HepG2 (cell line): ENCODE data around the gene KAZALD1. TPM values are rescaled to one million over a fixed set of nuclear protein-coding genes. Genes with fewer than 3 reads are reported as not detected.

ENCODE experiments used
- ATAC-seq: fragments of 200-7000 bp; cut with Tn5 transposase; 3 replicates; pipeline ENCODE4 v1.9.1; 2020; ENCODE audit warnings: mild to moderate bottlenecking, moderate library complexity
- BruUV-seq: library from RNA; stranded (reverse); fragments of 400-500 nt; replicated peaks from 2 replicates; lab custom pipeline; 2021; lab: Mats Ljungman, UMichigan
- CTCF ChIA-PET: fragments of 300-600 bp; formaldehyde crosslinking; extraction: SDS; loops from one replicate; lab custom pipeline; 2021; ENCODE audit warnings: low total read pairs, inconsistent platforms, low intra/inter-chr PET ratio; lab: Yijun Ruan, JAX
- POLR2A ChIA-PET: fragments of 350-600 bp; sonication (Branson Sonifier 250); formaldehyde crosslinking; loops from one replicate; lab custom pipeline; 2020; ENCODE audit warnings: antibody characterized with exemption, inconsistent platforms; lab: Yijun Ruan, JAX
- DNase-seq: peaks from one replicate; pipeline ENCODE4 v3.0.0-alpha.2; 2015; ENCODE audit warnings: low spot score
- FAIRE-seq: peaks from 3 replicates; lab custom pipeline; 2011; peaks lifted over from hg19 to GRCh38; lab: Jason Lieb, UNC
- H2AFZ ChIP-seq: one replicate; pipeline ENCODE4 v1.6.1; 2011; ENCODE audit warnings: low read length, inconsistent platforms
- H3K27ac ChIP-seq: fragments of 300-600 bp; 3 replicates; pipeline ENCODE4 v1.8.0; 2011; ENCODE audit warnings: mixed run types, mild to moderate bottlenecking, mixed read lengths, low read length, inconsistent platforms; ENCODE audit not compliant: insufficient read depth; ENCODE audit errors: extremely low read length
- H3K27me3 ChIP-seq, 2 experiments: fragments of 200-600 bp in 1 of 2; 2 replicates in 1 of 2; 3 replicates in 1 of 2; pipeline versions ENCODE4 v1.6.0 to v1.8.0; 2011; ENCODE audit warnings: low read length in 2 of 2, mild to moderate bottlenecking in 2 of 2, moderate library complexity in 2 of 2, inconsistent platforms in 1 of 2; ENCODE audit not compliant: insufficient read depth in 2 of 2, control insufficient read depth in 1 of 2
- H3K36me3 ChIP-seq, 2 experiments: fragments of 200-600 bp in 1 of 2; replicated peaks in 1 of 2; 2 replicates in 1 of 2; 3 replicates in 1 of 2; pipeline versions ENCODE4 v1.5.1 to v1.8.0; 2011; ENCODE audit warnings: low read length in 2 of 2, inconsistent platforms in 1 of 2; ENCODE audit not compliant: insufficient read depth in 2 of 2, control insufficient read depth in 1 of 2
- H3K4me1 ChIP-seq: 2 replicates; pipeline ENCODE4 v1.5.1; 2012; ENCODE audit warnings: low read length, inconsistent platforms; ENCODE audit not compliant: insufficient read depth
- H3K4me2 ChIP-seq: 2 replicates; pipeline ENCODE4 v1.6.0; 2011; ENCODE audit warnings: low read depth, low read length, inconsistent platforms
- H3K4me3 ChIP-seq, 3 experiments: fragments of 200-600 bp in 1 of 3; sonication (generic), shearing (Covaris generic) in 1 of 3; replicated peaks in 1 of 3; 2 replicates each; pipeline ENCODE4 v1.5.1; 2011 to 2016; ENCODE audit warnings: low read length in 3 of 3, inconsistent platforms in 2 of 3, low read depth in 2 of 3, mild to moderate bottlenecking in 2 of 3, control low read depth in 1 of 3, mixed read lengths in 1 of 3; ENCODE audit not compliant: insufficient read depth in 1 of 3
- H3K79me2 ChIP-seq: one replicate; pipeline ENCODE4 v1.6.1; 2011; ENCODE audit warnings: low read length, inconsistent platforms; ENCODE audit not compliant: insufficient read depth
- H3K9ac ChIP-seq: 2 replicates; pipeline ENCODE4 v1.6.0; 2011; ENCODE audit warnings: mild to moderate bottlenecking, low read depth, low read length, inconsistent platforms; ENCODE audit not compliant: insufficient read depth
- H3K9me3 ChIP-seq: 2 replicates; pipeline ENCODE4 v1.5.1; 2012; ENCODE audit warnings: mild to moderate bottlenecking, low read length
- H4K20me1 ChIP-seq: 2 replicates; pipeline ENCODE4 v1.6.0; 2011; ENCODE audit warnings: inconsistent platforms, mild to moderate bottlenecking, low read length, moderate library complexity; ENCODE audit not compliant: insufficient read depth
- AGO2 ChIP-seq: fragments of 200-400 bp; formaldehyde crosslinking; optimal IDR thresholded peaks from 2 replicates; pipeline ENCODE3; 2017; ENCODE audit warnings: mild to moderate bottlenecking, low read depth, low read length, moderate library complexity
- IRX3 ChIP-seq: sonication (generic); formaldehyde crosslinking; IDR thresholded peaks from 2 replicates; pipeline ENCODE4 v1.8.1; 2023; ENCODE audit warnings: mild to moderate bottlenecking, low read depth, missing genetic modification reagents, borderline replicate concordance
- NFATC3 ChIP-seq: sonication (generic); formaldehyde crosslinking; IDR thresholded peaks from 2 replicates; pipeline ENCODE4 v1.5.1; 2020; ENCODE audit warnings: mild to moderate bottlenecking, missing genetic modification reagents
- PHF5A ChIP-seq: IDR thresholded peaks from one replicate; pipeline ENCODE4 v1.6.1; 2018; ENCODE audit warnings: low read depth, missing genetic modification reagents; ENCODE audit not compliant: unreplicated experiment
- SMAD3 ChIP-seq: sonication (generic); formaldehyde crosslinking; IDR thresholded peaks from 2 replicates; pipeline ENCODE4 v1.4.0; 2020; ENCODE audit warnings: missing genetic modification reagents
- ZFX ChIP-seq: sonication (generic); formaldehyde crosslinking; IDR thresholded peaks from 2 replicates; pipeline ENCODE4 v1.4.0; 2020; ENCODE audit warnings: mild to moderate bottlenecking, low read depth, missing genetic modification reagents, moderate library complexity
- ZNF543 ChIP-seq: sonication (generic); formaldehyde crosslinking; IDR thresholded peaks from 2 replicates; pipeline ENCODE4 v1.4.0; 2020; ENCODE audit warnings: mild to moderate bottlenecking, missing genetic modification reagents
- ZNF781 ChIP-seq: sonication (generic); formaldehyde crosslinking; IDR thresholded peaks from 2 replicates; pipeline ENCODE4 v1.5.1; 2020; ENCODE audit warnings: borderline replicate concordance, mild to moderate bottlenecking, missing genetic modification reagents; ENCODE audit errors: not compliant biosample characterization
- WGBS: methylation state at CpG from one replicate; pipeline ENCODE4 v1.1.6; 2017; ENCODE audit warnings: low lambda C conversion rate; 5-methylcytosine and 5-hydroxymethylcytosine counted together
- in situ Hi-C: cut with HindIII; loops from 2 replicates; pipeline ENCODE4 v1.10.0; 2017; ENCODE audit warnings: low pct_unique_long_range_greater_than_20kb; ENCODE audit not compliant: extremely low pct_ligation_motif_present
- intact Hi-C: fragments of 100-400 bp; cut with micrococcal nuclease; formaldehyde crosslinking; loops from one replicate; pipeline ENCODE4 v1.10.0; 2022; ENCODE audit not compliant: unreplicated experiment
- polyA plus RNA-seq, 8 experiments: library from polyadenylated mRNA; depleted of rRNA in 3 of 8; stranded (reverse) in 7 of 8; unstranded in 1 of 8; fragments of >200 nt; fragmentation: Illumina TruSeq in 4 of 8; extraction: Trizol in 4 of 8; gene quantifications; 2 replicates each; pipeline versions ENCODE4 v1.2.1 to v1.2.3, GENCODE V29; 2011 to 2016; ENCODE audit warnings: low read depth in 4 of 8, missing spikeins in 1 of 8, mixed read lengths in 1 of 8; ENCODE audit not compliant: insufficient read depth in 1 of 8
- total RNA-seq, 5 experiments: library from RNA; depleted of rRNA; stranded (reverse); fragments of >200 nt; fragmentation: Illumina TruSeq; extraction: Trizol; gene quantifications; 2 replicates each; pipeline ENCODE4 v1.2.3, GENCODE V29; 2016; ENCODE audit warnings: low read depth in 1 of 5
- TF ChIP-seq, protein P1 (sequence below): sonication (generic); formaldehyde crosslinking; IDR thresholded peaks from 2 replicates; pipeline ENCODE4 v1.4.0; 2020; ENCODE audit warnings: missing genetic modification reagents, borderline replicate concordance
- TF ChIP-seq, protein P2 (sequence below): sonication (generic); formaldehyde crosslinking; IDR thresholded peaks from 2 replicates; pipeline ENCODE4 v1.5.1; 2020; ENCODE audit warnings: mild to moderate bottlenecking, missing genetic modification reagents, borderline replicate concordance
- TF ChIP-seq, protein P3 (sequence below): sonication (generic); formaldehyde crosslinking; IDR thresholded peaks from 2 replicates; pipeline ENCODE4 v1.4.0; 2020; ENCODE audit warnings: missing genetic modification reagents
- TF ChIP-seq, protein P4 (sequence below): IDR thresholded peaks from 2 replicates; pipeline ENCODE4 v1.6.1; 2016

Gene KAZALD1
- total and polyA plus RNA-seq, 2 of the 13 experiments (the other 11 are each of a cell fraction or from before 2014, with no cell fraction given), result 16.7 to 27.7 TPM

DNA sequence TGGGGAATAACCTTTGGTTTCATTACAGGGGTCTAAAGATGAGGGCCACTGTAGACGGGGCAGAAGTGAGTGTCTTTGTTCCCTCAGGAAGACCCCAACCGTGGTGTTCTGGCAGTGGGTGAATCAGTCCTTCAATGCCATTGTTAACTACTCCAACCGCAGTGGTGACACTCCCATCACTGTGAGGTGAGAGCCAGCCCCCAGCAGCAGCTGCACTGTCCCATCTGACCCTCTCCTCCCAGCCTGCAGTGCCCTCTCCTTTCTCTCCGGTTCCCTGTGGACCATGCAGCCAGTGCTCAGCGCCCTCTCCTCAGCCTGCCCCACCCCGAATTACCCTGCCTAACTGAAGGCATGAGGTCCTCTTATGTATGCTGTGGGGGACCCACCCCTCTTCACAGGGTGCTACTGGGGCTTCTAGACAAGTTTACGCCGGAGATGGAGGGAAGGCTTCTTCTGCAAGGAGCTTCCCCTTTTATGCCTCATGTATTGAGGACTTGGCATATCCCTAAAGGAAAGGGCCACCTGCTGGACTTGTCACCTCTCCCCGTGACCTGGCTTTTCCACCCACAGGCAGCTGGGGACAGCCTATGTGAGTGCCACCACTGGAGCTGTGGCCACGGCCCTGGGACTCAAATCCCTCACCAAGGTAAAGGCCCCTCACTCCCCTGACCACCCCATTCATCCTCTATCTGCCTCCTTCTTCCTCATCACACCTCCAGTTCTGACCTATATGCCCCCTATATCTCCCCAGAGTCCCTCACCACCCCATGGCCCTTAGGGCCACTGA, 25.7 kb upstream of the KAZALD1 start:
- ChIA-PET POLR2A (no interaction called here), CTCF (no interaction called here)
- FAIRE-seq, result no peak
- no peak for TF ChIP-seq NFATC3
- TF ChIP-seq SMAD3 (CRISPR knock-in tag), result no peak
- TF ChIP-seq ZNF781 (CRISPR knock-in tag), result no peak
- TF ChIP-seq AGO2, result no peak
- TF ChIP-seq, protein P1, sequence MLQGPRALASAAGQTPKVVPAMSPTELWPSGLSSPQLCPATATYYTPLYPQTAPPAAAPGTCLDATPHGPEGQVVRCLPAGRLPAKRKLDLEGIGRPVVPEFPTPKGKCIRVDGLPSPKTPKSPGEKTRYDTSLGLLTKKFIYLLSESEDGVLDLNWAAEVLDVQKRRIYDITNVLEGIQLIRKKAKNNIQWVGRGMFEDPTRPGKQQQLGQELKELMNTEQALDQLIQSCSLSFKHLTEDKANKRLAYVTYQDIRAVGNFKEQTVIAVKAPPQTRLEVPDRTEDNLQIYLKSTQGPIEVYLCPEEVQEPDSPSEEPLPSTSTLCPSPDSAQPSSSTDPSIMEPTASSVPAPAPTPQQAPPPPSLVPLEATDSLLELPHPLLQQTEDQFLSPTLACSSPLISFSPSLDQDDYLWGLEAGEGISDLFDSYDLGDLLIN (CRISPR knock-in tag), result no peak
- TF ChIP-seq, protein P2, sequence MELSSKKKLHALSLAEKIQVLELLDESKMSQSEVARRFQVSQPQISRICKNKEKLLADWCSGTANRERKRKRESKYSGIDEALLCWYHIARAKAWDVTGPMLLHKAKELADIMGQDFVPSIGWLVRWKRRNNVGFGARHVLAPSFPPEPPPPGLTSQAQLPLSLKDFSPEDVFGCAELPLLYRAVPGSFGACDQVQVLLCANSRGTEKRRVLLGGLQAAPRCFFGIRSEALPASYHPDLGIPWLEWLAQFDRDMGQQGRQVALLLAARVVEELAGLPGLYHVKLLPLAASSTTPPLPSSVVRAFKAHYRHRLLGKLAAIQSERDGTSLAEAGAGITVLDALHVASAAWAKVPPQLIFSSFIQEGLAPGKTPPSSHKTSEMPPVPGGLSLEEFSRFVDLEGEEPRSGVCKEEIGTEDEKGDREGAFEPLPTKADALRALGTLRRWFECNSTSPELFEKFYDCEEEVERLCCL, result no peak
- TF ChIP-seq ZNF543 (CRISPR knock-in tag), result no peak
- TF ChIP-seq IRX3, result no peak
- no peak for TF ChIP-seq PHF5A (CRISPR knock-in tag)
- TF ChIP-seq, protein P3, sequence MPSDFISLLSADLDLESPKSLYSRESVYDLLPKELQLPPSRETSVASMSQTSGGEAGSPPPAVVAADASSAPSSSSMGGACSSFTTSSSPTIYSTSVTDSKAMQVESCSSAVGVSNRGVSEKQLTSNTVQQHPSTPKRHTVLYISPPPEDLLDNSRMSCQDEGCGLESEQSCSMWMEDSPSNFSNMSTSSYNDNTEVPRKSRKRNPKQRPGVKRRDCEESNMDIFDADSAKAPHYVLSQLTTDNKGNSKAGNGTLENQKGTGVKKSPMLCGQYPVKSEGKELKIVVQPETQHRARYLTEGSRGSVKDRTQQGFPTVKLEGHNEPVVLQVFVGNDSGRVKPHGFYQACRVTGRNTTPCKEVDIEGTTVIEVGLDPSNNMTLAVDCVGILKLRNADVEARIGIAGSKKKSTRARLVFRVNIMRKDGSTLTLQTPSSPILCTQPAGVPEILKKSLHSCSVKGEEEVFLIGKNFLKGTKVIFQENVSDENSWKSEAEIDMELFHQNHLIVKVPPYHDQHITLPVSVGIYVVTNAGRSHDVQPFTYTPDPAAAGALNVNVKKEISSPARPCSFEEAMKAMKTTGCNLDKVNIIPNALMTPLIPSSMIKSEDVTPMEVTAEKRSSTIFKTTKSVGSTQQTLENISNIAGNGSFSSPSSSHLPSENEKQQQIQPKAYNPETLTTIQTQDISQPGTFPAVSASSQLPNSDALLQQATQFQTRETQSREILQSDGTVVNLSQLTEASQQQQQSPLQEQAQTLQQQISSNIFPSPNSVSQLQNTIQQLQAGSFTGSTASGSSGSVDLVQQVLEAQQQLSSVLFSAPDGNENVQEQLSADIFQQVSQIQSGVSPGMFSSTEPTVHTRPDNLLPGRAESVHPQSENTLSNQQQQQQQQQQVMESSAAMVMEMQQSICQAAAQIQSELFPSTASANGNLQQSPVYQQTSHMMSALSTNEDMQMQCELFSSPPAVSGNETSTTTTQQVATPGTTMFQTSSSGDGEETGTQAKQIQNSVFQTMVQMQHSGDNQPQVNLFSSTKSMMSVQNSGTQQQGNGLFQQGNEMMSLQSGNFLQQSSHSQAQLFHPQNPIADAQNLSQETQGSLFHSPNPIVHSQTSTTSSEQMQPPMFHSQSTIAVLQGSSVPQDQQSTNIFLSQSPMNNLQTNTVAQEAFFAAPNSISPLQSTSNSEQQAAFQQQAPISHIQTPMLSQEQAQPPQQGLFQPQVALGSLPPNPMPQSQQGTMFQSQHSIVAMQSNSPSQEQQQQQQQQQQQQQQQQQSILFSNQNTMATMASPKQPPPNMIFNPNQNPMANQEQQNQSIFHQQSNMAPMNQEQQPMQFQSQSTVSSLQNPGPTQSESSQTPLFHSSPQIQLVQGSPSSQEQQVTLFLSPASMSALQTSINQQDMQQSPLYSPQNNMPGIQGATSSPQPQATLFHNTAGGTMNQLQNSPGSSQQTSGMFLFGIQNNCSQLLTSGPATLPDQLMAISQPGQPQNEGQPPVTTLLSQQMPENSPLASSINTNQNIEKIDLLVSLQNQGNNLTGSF (CRISPR knock-in tag), result no peak
- no peak for TF ChIP-seq ZFX (CRISPR knock-in tag)
- TF ChIP-seq, protein P4, sequence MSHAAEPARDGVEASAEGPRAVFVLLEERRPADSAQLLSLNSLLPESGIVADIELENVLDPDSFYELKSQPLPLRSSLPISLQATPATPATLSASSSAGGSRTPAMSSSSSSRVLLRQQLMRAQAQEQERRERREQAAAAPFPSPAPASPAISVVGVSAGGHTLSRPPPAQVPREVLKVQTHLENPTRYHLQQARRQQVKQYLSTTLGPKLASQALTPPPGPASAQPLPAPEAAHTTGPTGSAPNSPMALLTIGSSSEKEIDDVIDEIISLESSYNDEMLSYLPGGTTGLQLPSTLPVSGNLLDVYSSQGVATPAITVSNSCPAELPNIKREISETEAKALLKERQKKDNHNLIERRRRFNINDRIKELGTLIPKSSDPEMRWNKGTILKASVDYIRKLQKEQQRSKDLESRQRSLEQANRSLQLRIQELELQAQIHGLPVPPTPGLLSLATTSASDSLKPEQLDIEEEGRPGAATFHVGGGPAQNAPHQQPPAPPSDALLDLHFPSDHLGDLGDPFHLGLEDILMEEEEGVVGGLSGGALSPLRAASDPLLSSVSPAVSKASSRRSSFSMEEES, result no peak

More for the DNA sequence above, 25.7 kb upstream of the KAZALD1 start:
- WGBS, result 90% methylated on average over 4 of the region's 10 CpGs
- ATAC-seq (no peak), DNase-seq (no peak)
- intact Hi-C loops (no loop called here), in situ Hi-C loops (no loop called here)
- no peak overlapping the region for H2AFZ ChIP-seq
- H3K4me1 ChIP-seq, result peaks cover 48% of the 10 kb centered on the region
- H3K9me3 ChIP-seq, result no peaks in the 10 kb centered on the region
- no peaks in the 10 kb centered on the region for H4K20me1 ChIP-seq
- H3K27me3 ChIP-seq, result no peaks in the 10 kb centered on the region; a peak in 1 of 5 replicates
- no peak overlapping the region for H3K4me3 ChIP-seq
- no TSS peak for BruUV-seq
- H3K4me2 ChIP-seq, result no peak overlapping the region
- H3K79me2 ChIP-seq, result no peaks in the 10 kb centered on the region
- H3K27ac ChIP-seq, result no peak overlapping the region
- no peak overlapping the region for H3K9ac ChIP-seq
- peaks cover 9 to 31% of the 10 kb centered on the region in 2 experiments; a peak in 3 of 5 replicates for H3K36me3 ChIP-seq
